GM12878 (cell line): ENCODE measurements around the gene REEP3. TPM values are rescaled to one million over a fixed set of nuclear protein-coding genes. Genes with fewer than 3 reads are reported as not detected.

Source experiments
- ATAC-seq: fragments of 200-7000 bp; cut with Tn5 transposase; 3 replicates; pipeline ENCODE4 v1.9.1; 2020; ENCODE audit warnings: mild to moderate bottlenecking, moderate library complexity
- BruUV-seq: library from RNA; stranded (reverse); fragments of 400-500 nt; replicated peaks from 2 replicates; lab custom pipeline; 2021; lab: Mats Ljungman, UMichigan
- CTCF ChIA-PET: fragments of 300-600 bp; sonication (Branson Sonifier 250); formaldehyde crosslinking; extraction: SDS; loops from one replicate; lab custom pipeline; 2021; ENCODE audit warnings: inconsistent platforms; lab: Yijun Ruan, JAX
- POLR2A ChIA-PET: fragments of 350-600 bp; formaldehyde crosslinking; extraction: SDS; loops from one replicate; lab custom pipeline; 2021; ENCODE audit warnings: inconsistent platforms; lab: Charles Lee
- RAD21 ChIA-PET: fragments of 300-600 bp; sonication (Branson Sonifier 250); formaldehyde crosslinking; loops from one replicate; lab custom pipeline; 2023; ENCODE audit warnings: antibody characterized with exemption; ENCODE audit not compliant: unreplicated experiment; lab: Charles Lee
- SMC1A ChIA-PET: fragments of 300-600 bp; sonication (Branson Sonifier 250); formaldehyde crosslinking; loops from one replicate; lab custom pipeline; 2023; ENCODE audit not compliant: unreplicated experiment, uncharacterized antibody; lab: Charles Lee
- DNase-seq: peaks from one replicate; pipeline ENCODE4 v3.0.0-alpha.2; 2011; ENCODE audit warnings: low read depth, low spot score
- FAIRE-seq: peaks from 3 replicates; lab custom pipeline; 2011; peaks lifted over from hg19 to GRCh38; lab: Jason Lieb, UNC
- H2AFZ ChIP-seq: 2 replicates; pipeline ENCODE4 v1.6.0; 2011; ENCODE audit warnings: low read depth, low read length, control low read depth; ENCODE audit not compliant: control insufficient read depth
- H3K27ac ChIP-seq: 2 replicates; pipeline ENCODE4 v1.5.1; 2011; ENCODE audit warnings: control low read depth; ENCODE audit not compliant: control insufficient read depth, insufficient read depth
- H3K27me3 ChIP-seq, 2 experiments: replicated peaks in 1 of 2; 2 replicates each; pipeline versions ENCODE4 v1.6.0 to v1.6.1; 2011; ENCODE audit warnings: low read length in 1 of 2; ENCODE audit not compliant: control insufficient read depth in 2 of 2, insufficient read depth in 2 of 2
- H3K36me3 ChIP-seq, 2 experiments: 2 replicates each; pipeline ENCODE4 v1.5.1; 2011; ENCODE audit warnings: low read length in 1 of 2; ENCODE audit not compliant: control insufficient read depth in 2 of 2, insufficient read depth in 2 of 2
- H3K4me1 ChIP-seq: 2 replicates; pipeline ENCODE4 v1.6.1; 2011; ENCODE audit warnings: mild to moderate bottlenecking, low read length, moderate library complexity, mixed read lengths; ENCODE audit not compliant: control insufficient read depth, insufficient read depth
- H3K4me2 ChIP-seq: 2 replicates; pipeline ENCODE4 v1.6.0; 2011; ENCODE audit warnings: control low read depth; ENCODE audit not compliant: control insufficient read depth, insufficient read depth
- H3K4me3 ChIP-seq: fragments of 200-600 bp; sonication (generic); 2 replicates; pipeline ENCODE4 v1.5.1; 2016
- H3K79me2 ChIP-seq: 2 replicates; pipeline ENCODE4 v1.6.0; 2011; ENCODE audit warnings: low read length; ENCODE audit not compliant: control insufficient read depth, insufficient read depth
- H3K9ac ChIP-seq: 2 replicates; pipeline ENCODE4 v1.8.0; 2011; ENCODE audit warnings: low read length, control low read depth, mixed read lengths; ENCODE audit not compliant: control insufficient read depth, insufficient read depth
- H3K9me3 ChIP-seq: replicated peaks from 3 replicates; pipeline ENCODE4 v1.5.1; 2011; ENCODE audit warnings: mild to moderate bottlenecking, low read length; ENCODE audit not compliant: control insufficient read depth, insufficient read depth
- H4K20me1 ChIP-seq: 2 replicates; pipeline ENCODE4 v1.6.0; 2011; ENCODE audit not compliant: control insufficient read depth, insufficient read depth
- ASH2L ChIP-seq: fragments of 300-600, 200-600 bp; sonication (generic); IDR thresholded peaks from 2 replicates; pipeline ENCODE4 v1.6.1; 2017; ENCODE audit warnings: low read depth, mild to moderate bottlenecking, borderline replicate concordance
- CBX3 ChIP-seq: fragments of 200-600 bp; sonication (generic); IDR thresholded peaks from 2 replicates; pipeline ENCODE4 v1.6.1; 2016; ENCODE audit warnings: low read depth, borderline replicate concordance
- CTCF ChIP-seq, 3 experiments: IDR thresholded peaks in 2 of 3; conservative IDR thresholded peaks in 1 of 3; 2 replicates each; pipeline ENCODE4 v1.5.1; 2011; ENCODE audit warnings: low read depth in 3 of 3, low read length in 3 of 3, mild to moderate bottlenecking in 3 of 3, control low read depth in 2 of 3, moderate library complexity in 2 of 3, inconsistent platforms in 1 of 3, mixed read lengths in 1 of 3; ENCODE audit not compliant: control insufficient read depth in 2 of 3, insufficient read depth in 1 of 3; ENCODE audit errors: extremely low read depth in 1 of 3
- FOXK2 ChIP-seq: fragments of 450-650 bp; IDR thresholded peaks from 2 replicates; pipeline ENCODE4 v1.6.1; 2017; ENCODE audit warnings: mild to moderate bottlenecking, moderate library complexity
- KAT2A ChIP-seq: conservative IDR thresholded peaks from 2 replicates; pipeline ENCODE4 v1.6.1; 2011; ENCODE audit warnings: low read depth, low read length; ENCODE audit not compliant: control insufficient read depth
- MEF2A ChIP-seq: IDR thresholded peaks from 2 replicates; pipeline ENCODE4 v1.6.1; 2011; ENCODE audit warnings: low read depth, mild to moderate bottlenecking, low read length, moderate library complexity; ENCODE audit not compliant: insufficient read depth
- RFX5 ChIP-seq: IDR thresholded peaks from 2 replicates; pipeline ENCODE4 v1.6.1; 2011; ENCODE audit warnings: low read depth, low read length, improper control_type of control experiment
- WRNIP1 ChIP-seq: IDR thresholded peaks from 2 replicates; pipeline ENCODE4 v1.6.1; 2011; ENCODE audit warnings: low read depth, low read length, improper control_type of control experiment, borderline replicate concordance
- ZNF217 ChIP-seq: fragments of 450-650 bp; IDR thresholded peaks from 2 replicates; pipeline ENCODE4 v1.6.1; 2017; ENCODE audit warnings: antibody characterized with exemption, mild to moderate bottlenecking
- ZNF274 ChIP-seq: IDR thresholded peaks from one replicate; pipeline ENCODE4 v1.8.0; 2011; ENCODE audit not compliant: insufficient read length, insufficient read depth
- WGBS: methylation state at CpG from one replicate; pipeline ENCODE4 v1.1.6; 2016; ENCODE audit warnings: low lambda C conversion rate; ENCODE audit not compliant: insufficient replicate concordance, insufficient coverage; ENCODE audit errors: missing lambda C conversion rate; 5-methylcytosine and 5-hydroxymethylcytosine counted together
- in situ Hi-C: fragments of 300-500 bp; cut with MboI; formaldehyde crosslinking; loops from 9 replicates; pipeline ENCODE4 v1.14.3; 2018; ENCODE audit warnings: mixed read lengths
- intact Hi-C: fragments of 100-400 bp; cut with micrococcal nuclease; formaldehyde crosslinking; loops from one replicate; pipeline ENCODE4 v1.14.2; 2022; ENCODE audit not compliant: unreplicated experiment
- polyA plus RNA-seq, 11 experiments: library from polyadenylated mRNA; depleted of rRNA in 4 of 11; unstranded in 6 of 11; stranded (reverse) in 5 of 11; fragments of >200 nt; fragmentation: Nextera tagmentation in 4 of 11; fragmentation: Illumina TruSeq in 1 of 11; extraction: Ambion mirVana in 4 of 11; extraction: Trizol in 1 of 11; gene quantifications; 1 replicate in 1 of 11; 2 replicates in 10 of 11; pipeline versions ENCODE4 v1.2.1 to v1.2.3, GENCODE V29; 2011 to 2016; ENCODE audit warnings: inconsistent platforms in 2 of 11, missing spikeins in 2 of 11, low read depth in 1 of 11
- total RNA-seq, 4 experiments: library from RNA; depleted of rRNA in 3 of 4; stranded (reverse); fragments of >200 nt in 3 of 4; fragmentation: Illumina TruSeq in 1 of 4; extraction: Trizol in 1 of 4; gene quantifications; 2 replicates each; pipeline versions ENCODE4 v1.2.1 to v1.2.3, GENCODE V29; 2013 to 2021

REEP3 gene
- total and polyA plus RNA-seq, 10 of the 15 experiments (the other 5 are each of a cell fraction or from before 2014, with no cell fraction given), result 4.9 to 25.9 (median 16.2) TPM

DNA sequence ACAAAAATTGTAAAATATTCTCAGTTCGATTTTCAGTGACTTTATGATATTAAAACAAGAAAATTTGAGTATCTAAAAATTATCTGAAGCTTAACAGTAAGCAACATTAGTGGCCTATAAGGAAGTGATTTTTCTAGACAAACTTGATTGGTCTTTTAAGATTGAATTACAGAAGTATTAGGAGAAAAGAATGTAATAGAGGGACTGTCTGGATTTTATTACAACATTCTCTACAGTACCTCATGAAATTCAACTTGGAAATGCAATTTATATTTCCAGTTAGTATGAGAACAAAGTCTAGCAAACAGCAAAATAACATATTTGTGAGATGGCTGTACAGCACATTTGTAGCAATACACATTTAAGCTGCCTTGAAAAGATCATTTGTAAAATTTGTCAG, 18.8 kb downstream of the REEP3 start:
- no peak overlapping the region for H2AFZ ChIP-seq
- FAIRE-seq (no peak), ATAC-seq (no peak), DNase-seq (no peak)
- intact Hi-C loops, result loop anchor here (10.0 kb wide), 1 partner anchor 185 kb away; no protein-coding TSS in a partner anchor
- 50% methylated on average over 1 of the region's 1 CpG for WGBS
- CTCF ChIA-PET, result interaction anchor here (0.6 to 1.5 kb wide), 4 partner anchors 13 to 373 kb away, joined by 3 to 6 read pairs (median 4); no protein-coding TSS in a partner anchor
- POLR2A ChIA-PET, result interaction anchor here (1.3 kb wide), 1 partner anchor 12 kb away, joined by 3 read pairs; no protein-coding TSS in a partner anchor
- H3K27ac ChIP-seq, result no peak overlapping the region
- H3K9me3 ChIP-seq, result no peaks in the 10 kb centered on the region
- RAD21 ChIA-PET, result interaction anchor here (0.7 to 2.1 kb wide), 4 partner anchors 12 to 180 kb away, joined by 3 to 6 read pairs (median 4); no protein-coding TSS in a partner anchor
- H4K20me1 ChIP-seq, result no peaks in the 10 kb centered on the region
- H3K27me3 ChIP-seq, result no peaks in the 10 kb centered on the region
- in situ Hi-C loops, result no loop called here
- H3K4me2 ChIP-seq, result no peak overlapping the region
- no peak overlapping the region for H3K4me3 ChIP-seq
- peaks cover 2% of the 10 kb centered on the region; the same call in 1 of the 2 replicates for H3K79me2 ChIP-seq
- no TSS peak for BruUV-seq
- H3K36me3 ChIP-seq, result no peaks in the 10 kb centered on the region
- TF ChIP-seq ZNF274, result no peak
- no peak for TF ChIP-seq RFX5
- TF ChIP-seq WRNIP1, result no peak
- no peak for TF ChIP-seq FOXK2
- TF ChIP-seq CBX3, result no peak
- TF ChIP-seq ZNF217, result no peak
- TF ChIP-seq ASH2L, result no peak
- TF ChIP-seq CTCF (IDR thresholded peaks at IDR 0.05 in 2 of 3, conservative IDR thresholded peaks at IDR 0.05 in 1 of 3; ENCODE audit: control insufficient read depth in 2 of 3, extremely low read depth in 1 of 3, insufficient read depth in 1 of 3, low read depth in 3 of 3, low read length in 3 of 3), result no peak
- no peak for TF ChIP-seq MEF2A
- TF ChIP-seq KAT2A, result no peak
- H3K4me1 ChIP-seq, result no peaks in the 10 kb centered on the region
- no peak overlapping the region for H3K9ac ChIP-seq
- SMC1A ChIA-PET, result interaction anchor here (0.8 to 3.7 kb wide), 7 partner anchors 10 to 73 kb away, joined by 3 to 16 read pairs (median 4); no protein-coding TSS in a partner anchor
